Keratinocyte (primary cell): ENCODE measurements around the gene KIFAP3.

Experiments used
- CTCF ChIP-seq, 3 experiments: IDR thresholded peaks in 1 of 3; conservative IDR thresholded peaks in 1 of 3; optimal IDR thresholded peaks in 1 of 3; 2 replicates in 2 of 3; 3 replicates in 1 of 3; pipeline versions ENCODE3 to v1.5.1; 2011; ENCODE audit warnings: low read length in 3 of 3, mild to moderate bottlenecking in 3 of 3, moderate library complexity in 2 of 3, control low read depth in 1 of 3, inconsistent platforms in 1 of 3; ENCODE audit not compliant: insufficient read depth in 2 of 3; ENCODE audit errors: extremely low read depth in 1 of 3
- EZH2 ChIP-seq: IDR thresholded peaks from one replicate; pipeline ENCODE4 v1.6.1; 2012; ENCODE audit warnings: inconsistent platforms, mild to moderate bottlenecking, low read length, moderate library complexity

GRCh38 chr1:170048515-170048914 is 26.0 kb downstream of the KIFAP3 start:
- TF ChIP-seq CTCF (optimal IDR thresholded peaks at IDR 0.05 in 1 of 3, IDR thresholded peaks at IDR 0.05 in 1 of 3, conservative IDR thresholded peaks at IDR 0.05 in 1 of 3; ENCODE audit: extremely low read depth in 1 of 3, insufficient read depth in 2 of 3, low read length in 3 of 3) (no peak), EZH2 (no peak)
